Psoas muscle (tissue), 8 donors: ENCODE data around the gene PTOV1. TPM values are rescaled to one million over a fixed set of nuclear protein-coding genes. Genes with fewer than 3 reads are reported as not detected.

Source experiments
- ATAC-seq, 4 donors: fragments of 200-7000 bp; cut with Tn5 transposase; one replicate each; pipeline ENCODE4 v1.9.1; 2020; ENCODE audit warnings: moderate library complexity in 3 of 4, mild to moderate bottlenecking in 2 of 4
- DNase-seq, 2 donors: peaks; one replicate each; pipeline ENCODE4 v3.0.0-alpha.2; 2020
- H3K27ac ChIP-seq: fragments of 200-600 bp; one replicate; pipeline ENCODE4 v1.8.0; 2022
- H3K27me3 ChIP-seq, 3 donors: fragments of 200-600 bp in 1 of 3; one replicate each; pipeline versions ENCODE4 v1.6.1 to v1.8.0; 2013 to 2022; ENCODE audit warnings: low read length in 2 of 3, mild to moderate bottlenecking in 2 of 3, moderate library complexity in 1 of 3; ENCODE audit not compliant: insufficient read depth in 3 of 3
- H3K36me3 ChIP-seq, 2 donors: fragments of 200-600 bp in 1 of 2; one replicate each; pipeline versions ENCODE4 v1.6.1 to v1.8.0; 2013 to 2022; ENCODE audit warnings: low read depth in 1 of 2, mild to moderate bottlenecking in 1 of 2, moderate library complexity in 1 of 2; ENCODE audit not compliant: insufficient read depth in 1 of 2
- H3K4me1 ChIP-seq: fragments of 200-600 bp; one replicate; pipeline ENCODE4 v1.8.0; 2022
- H3K4me3 ChIP-seq: fragments of 200-600 bp; one replicate; pipeline ENCODE4 v1.8.0; 2022; ENCODE audit warnings: mild to moderate bottlenecking
- H3K9me3 ChIP-seq: fragments of 200-600 bp; one replicate; pipeline ENCODE4 v1.8.0; 2022
- CTCF ChIP-seq: fragments of 200-600 bp; IDR thresholded peaks from one replicate; pipeline ENCODE4 v1.8.0; 2022; ENCODE audit warnings: antibody characterized with exemption
- WGBS, 3 donors: extraction: QIAGEN DNeasy Blood & Tissue Kit; methylation state at CpG; one replicate each; pipeline versions ENCODE4 v1.1.6 to v1.1.7; 2013; 5-methylcytosine and 5-hydroxymethylcytosine counted together
- intact Hi-C, 2 donors: fragments of 100-400 bp; cut with DNase I; formaldehyde crosslinking; loops; one replicate each; pipeline versions ENCODE4 v1.11.0 to v1.14.2; 2022
- polyA plus RNA-seq, 3 donors: library from polyadenylated mRNA; stranded (reverse); fragments of 200-250 nt; gene quantifications; one replicate each; pipeline ENCODE4 v1.2.3, GENCODE V29; 2013
- total RNA-seq, 4 donors: library from RNA; stranded (reverse); fragmentation: NEBNext Ultra II Directional in 2 of 4; extraction: Animal tissue kit (Norgen Biotek cat#: 25700) in 2 of 4; gene quantifications; one replicate each; pipeline versions ENCODE4 v1.2.1 to v1.2.4, GENCODE V29; 2021 to 2023
- donor health status: healthy with polysubstance abuse.
- donor health status: DM: no; HTN: no; CAD: no; lungs with moderate emphysema.
- donor health status: Bipolar disorder and iron deficiency.
- donor health status: healthy.
- donor health status: DM: yes; HTN: yes; CAD: no.
- donor health status: DM: no; HTN: no; CAD: no.
- donor health status: DM: no; HTN: no; CAD: no.
- donor health status: DM: yes; HTN: yes; CAD: no.

Gene PTOV1
- total and polyA plus RNA-seq, 7 donors: 72.1 to 189 (median 122) TPM

- intact Hi-C loops: loop anchor here in 1 of 2 donors (5.0 to 10.0 kb wide), 4 partner anchors 43 to 315 kb away; partner anchors contain the start of genes ADM5, AP2A1 and RPS11
- H3K4me1 ChIP-seq: peaks cover 11% of the 10 kb centered on the region
These were observed 41.0 kb upstream of the PTOV1 start for GRCh38 chr19:49809941-49810389.

DNA sequence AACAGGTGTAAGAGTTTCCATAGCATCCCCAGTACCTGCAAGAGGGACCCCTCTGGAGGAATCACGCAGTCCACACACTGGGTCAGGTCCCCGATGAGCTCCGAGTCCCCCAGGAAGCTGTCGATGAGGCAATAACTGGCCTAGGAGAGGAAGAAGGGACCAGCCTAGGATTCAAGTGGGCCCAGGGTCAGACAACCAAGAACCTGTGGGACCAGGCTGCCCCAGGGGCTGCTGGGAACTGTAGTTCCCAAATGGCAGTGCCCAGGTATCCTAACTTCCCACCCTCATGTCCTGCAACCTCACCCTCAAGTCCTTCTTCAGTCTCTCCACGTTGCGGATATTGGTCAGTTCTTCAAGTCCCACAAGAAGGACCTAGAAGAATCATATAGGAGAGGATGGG, 39.6 kb upstream of the PTOV1 start:
- Histone ChIP-seq H3K9me3 (no peaks in the 10 kb centered on the region), H3K4me1 (peaks cover 12% of the 10 kb centered on the region), H3K27ac (no peak overlapping the region), H3K36me3 (peaks cover 0 to 16% of the 10 kb centered on the region in 2 donors), H3K27me3 (no peaks in the 10 kb centered on the region), H3K4me3 (no peak overlapping the region)
- DNase-seq (no peak), ATAC-seq (no peak)
- intact Hi-C loops: loop anchor here in 1 of 2 donors (10.0 kb wide), 1 partner anchor 317 kb away; the partner anchor contains the start of gene RPS11
- TF ChIP-seq CTCF: no peak
- 91 to 97% (median 93%) methylated on average over 6 of the region's 6 CpGs for WGBS, 3 donors

More at GRCh38 chr19:49809941-49810389, 41.0 kb upstream of the PTOV1 start:
- DNase-seq (no peak), ATAC-seq (no peak)
- H3K4me3 ChIP-seq: peak overlapping the region; percentile 90
- peaks cover 0 to 27% of the 10 kb centered on the region in 2 donors for H3K36me3 ChIP-seq
- TF ChIP-seq CTCF: no peak
- no peaks in the 10 kb centered on the region for H3K27me3 ChIP-seq
- peak overlapping the region; percentile 88 for H3K27ac ChIP-seq
- WGBS, 3 donors: 67 to 85% (median 84%) methylated on average over 4 to 5 of the region's 5 CpGs
- H3K9me3 ChIP-seq: no peaks in the 10 kb centered on the region

GRCh38 chr19:49812452-49812996, 38.4 kb upstream of the PTOV1 start:
- DNase-seq (no peak), ATAC-seq (no peak)
- no peak for TF ChIP-seq CTCF
- H3K27me3 ChIP-seq: no peaks in the 10 kb centered on the region
- 28 to 37% (median 29%) methylated on average over 11 of the region's 11 CpGs for WGBS, 3 donors
- no peaks in the 10 kb centered on the region for H3K9me3 ChIP-seq
- H3K36me3 ChIP-seq: peaks cover 0 to 4% of the 10 kb centered on the region in 2 donors
- intact Hi-C loops: loop anchor here in 1 of 2 donors (10.0 kb wide), 1 partner anchor 318 kb away; the partner anchor contains the start of gene RPS11
- peaks cover 21% of the 10 kb centered on the region for H3K4me1 ChIP-seq
- H3K27ac ChIP-seq: peak overlapping the region; percentile 88
- H3K4me3 ChIP-seq: peak overlapping the region; percentile 68

GRCh38 chr19:49812997-49813861, 37.7 kb upstream of the PTOV1 start, which contains the start of gene FUZ:
Gene FUZ (minus strand): TSS chr19:49813292. CDS start chr19:49813106, 186 bp downstream.
- DNase-seq: peak; percentile 97 to 98
- Histone ChIP-seq H3K27me3 (no peaks in the 10 kb centered on the region), H3K36me3 (no peaks in the 10 kb centered on the region), H3K4me3 (peak within 1 kb of the TSS; percentile 68), H3K4me1 (peaks cover 21% of the 10 kb centered on the region), H3K9me3 (no peaks in the 10 kb centered on the region), H3K27ac (peak within 1 kb of the TSS; percentile 88)
- intact Hi-C loops: loop anchor here in 1 of 2 donors (10.0 kb wide), 1 partner anchor 318 kb away; the partner anchor contains the start of gene RPS11
- 0% methylated on average over 45 of the region's 45 CpGs for WGBS, 3 donors
- TF ChIP-seq CTCF: no peak
- peak; percentile 67 to 73 (median 70) for ATAC-seq
